GM23248 (cell line): ENCODE results near the gene R3HDML. TPM values are rescaled to one million over a fixed set of nuclear protein-coding genes. Genes with fewer than 3 reads are reported as not detected.
"Not testable (repeated sequence)": the region's sequence is repeated elsewhere in the genome, so short reads cannot be mapped to it uniquely, and the experiment has no call there.

Source experiments
- DNase-seq: peaks from one replicate; pipeline ENCODE4 v3.0.0-alpha.2; 2015
- H2AFZ ChIP-seq: fragments of 200-600 bp; sonication (generic); 2 replicates; pipeline ENCODE4 v1.6.1; 2016; ENCODE audit warnings: antibody characterized with exemption
- H3F3A ChIP-seq: fragments of 200-600 bp; sonication (generic); 2 replicates; pipeline ENCODE4 v1.6.1; 2016; ENCODE audit warnings: mild to moderate bottlenecking, antibody characterized with exemption, mixed run types; ENCODE audit not compliant: insufficient read depth
- H3K27ac ChIP-seq: fragments of 200-600 bp; sonication (generic); 2 replicates; pipeline ENCODE4 v1.5.1; 2016; ENCODE audit warnings: mild to moderate bottlenecking
- H3K27me3 ChIP-seq: fragments of 200-600 bp; sonication (generic); replicated peaks from 2 replicates; pipeline ENCODE4 v1.6.1; 2016; ENCODE audit warnings: mild to moderate bottlenecking; ENCODE audit not compliant: insufficient read depth
- H3K36me3 ChIP-seq: fragments of 200-600 bp; sonication (generic); 2 replicates; pipeline ENCODE4 v1.6.1; 2016; ENCODE audit warnings: low read depth, mild to moderate bottlenecking
- H3K4me1 ChIP-seq: fragments of 200-600 bp; sonication (generic); 2 replicates; pipeline ENCODE4 v1.6.1; 2016; ENCODE audit warnings: mild to moderate bottlenecking; ENCODE audit not compliant: insufficient read depth
- H3K4me2 ChIP-seq: fragments of 200-600 bp; sonication (generic); one replicate; pipeline ENCODE4 v1.6.1; 2016; ENCODE audit warnings: mild to moderate bottlenecking; ENCODE audit not compliant: unreplicated experiment
- H3K4me3 ChIP-seq: fragments of 200-600 bp; sonication (generic); 2 replicates; pipeline ENCODE4 v1.5.1; 2016; ENCODE audit warnings: mild to moderate bottlenecking
- H3K79me2 ChIP-seq: fragments of 200-600 bp; sonication (generic); 2 replicates; pipeline ENCODE4 v1.6.1; 2016; ENCODE audit warnings: mild to moderate bottlenecking; ENCODE audit not compliant: insufficient read depth
- H3K9ac ChIP-seq: fragments of 200-600 bp; sonication (generic); 2 replicates; pipeline ENCODE4 v1.6.1; 2016; ENCODE audit warnings: mild to moderate bottlenecking
- H3K9me2 ChIP-seq: fragments of 200-600 bp; sonication (generic); 2 replicates; pipeline ENCODE4 v1.6.1; 2016; ENCODE audit warnings: mixed run types, mild to moderate bottlenecking, moderate library complexity; ENCODE audit not compliant: insufficient read depth
- H3K9me3 ChIP-seq: fragments of 200-600 bp; sonication (generic); one replicate; pipeline ENCODE4 v1.6.1; 2017; ENCODE audit warnings: low read depth
- H4K20me1 ChIP-seq: fragments of 200-600 bp; sonication (generic); 2 replicates; pipeline ENCODE4 v1.6.0; 2016; ENCODE audit not compliant: insufficient read depth
- EZH2 ChIP-seq: fragments of 200-600 bp; sonication (generic); IDR thresholded peaks from 2 replicates; pipeline ENCODE4 v1.6.1; 2018; ENCODE audit warnings: antibody characterized with exemption, mild to moderate bottlenecking; ENCODE audit not compliant: insufficient read depth, poor library complexity, severe bottlenecking
- EZH2phosphoT487 ChIP-seq: fragments of 200-600 bp; sonication (generic); IDR thresholded peaks from 2 replicates; pipeline ENCODE4 v1.6.1; 2018; ENCODE audit warnings: antibody characterized with exemption, moderate library complexity, mild to moderate bottlenecking, low read depth; ENCODE audit not compliant: insufficient read depth
- WGBS, 2 experiments: methylation state at CpG; one replicate each; pipeline ENCODE4 v1.1.6; 2015 to 2017; ENCODE audit warnings: low lambda C conversion rate in 2 of 2, low coverage in 1 of 2; ENCODE audit errors: missing lambda C conversion rate in 2 of 2; 5-methylcytosine and 5-hydroxymethylcytosine counted together
- in situ Hi-C: fragments of 300-500 bp; cut with MboI; formaldehyde crosslinking; loops from 2 replicates; pipeline ENCODE4 v1.15.0; 2020
- polyA plus RNA-seq: library from polyadenylated mRNA; unstranded; fragments of >200 nt; fragmentation: Nextera tagmentation; extraction: Ambion mirVana; gene quantifications from 2 replicates; pipeline ENCODE4 v1.2.1, GENCODE V29; 2016
- total RNA-seq: library from RNA; depleted of rRNA; stranded (reverse); fragments of >200 nt; shearing (Covaris generic); gene quantifications from 2 replicates; pipeline ENCODE4 v1.2.3, GENCODE V29; 2014

The R3HDML gene
- total and polyA plus RNA-seq, 2 experiments from 2014 or later, result not detected

DNA sequence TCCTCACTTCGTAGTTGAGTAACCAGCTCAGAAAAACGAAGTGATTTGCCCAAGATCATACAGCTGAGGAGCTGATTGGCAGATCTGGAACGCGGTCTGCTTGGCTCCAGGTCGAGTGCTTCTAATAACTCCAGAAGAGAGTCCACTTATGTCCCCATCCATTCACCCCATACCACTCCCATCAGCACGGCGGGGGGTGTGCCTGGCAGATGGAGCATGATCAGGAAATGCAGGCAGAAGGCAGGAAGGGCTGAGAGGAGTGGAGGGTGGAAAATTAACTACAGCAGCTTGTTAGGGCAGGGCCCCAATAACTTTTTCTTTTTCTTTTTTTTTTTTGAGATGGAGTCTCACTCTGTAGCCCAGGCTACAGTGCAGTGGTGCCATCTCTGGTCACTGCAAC, 40.8 kb upstream of the R3HDML start:
- no peak for TF ChIP-seq EZH2
- TF ChIP-seq EZH2phosphoT487, result no peak
- in situ Hi-C loops, result no loop called here
- no peak for DNase-seq

DNA sequence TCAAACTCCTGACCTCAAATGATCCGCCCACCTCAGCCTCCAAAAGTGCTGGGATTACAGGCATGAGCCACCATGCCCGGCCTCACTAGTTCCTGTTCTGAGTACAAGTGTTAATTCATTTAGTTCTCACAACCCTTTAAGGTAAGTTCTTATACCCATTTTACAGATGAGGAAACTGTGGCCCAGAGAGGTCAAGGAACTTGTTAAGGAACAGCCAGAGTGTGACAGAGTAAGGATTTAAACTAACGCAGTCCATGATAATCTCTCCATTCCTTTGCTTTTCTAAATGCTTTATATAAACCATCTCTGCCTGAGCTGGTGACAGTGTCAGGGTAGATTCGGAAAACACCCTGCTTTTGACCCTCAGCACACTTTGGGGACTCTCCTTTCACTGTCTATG, 39.1 kb upstream of the R3HDML start:
- no peaks in the 10 kb centered on the region for H3K27me3 ChIP-seq
- no peaks in the 10 kb centered on the region for H3K9me2 ChIP-seq
- no peak overlapping the region for H3K4me2 ChIP-seq
- H3K4me3 ChIP-seq, result no peak overlapping the region
- no peaks in the 10 kb centered on the region for H4K20me1 ChIP-seq
- no peaks in the 10 kb centered on the region for H3F3A ChIP-seq
- H3K9me3 ChIP-seq, result no peaks in the 10 kb centered on the region
- H3K9ac ChIP-seq, result no peak overlapping the region
- no peak for DNase-seq
- H3K4me1 ChIP-seq, result no peaks in the 10 kb centered on the region
- H3K36me3 ChIP-seq, result no peaks in the 10 kb centered on the region
- TF ChIP-seq EZH2, result no peak
- no peak for TF ChIP-seq EZH2phosphoT487
- H2AFZ ChIP-seq, result no peak overlapping the region
- in situ Hi-C loops, result no loop called here
- WGBS, 2 experiments, result 85 to 88% methylated on average over 4 of the region's 4 CpGs
- no peaks in the 10 kb centered on the region for H3K79me2 ChIP-seq
- H3K27ac ChIP-seq, result no peak overlapping the region

More for the DNA sequence above, 40.8 kb upstream of the R3HDML start:
- Histone ChIP-seq H3K79me2 (no peaks in the 10 kb centered on the region), H2AFZ (no peak overlapping the region), H3K4me2 (no peak overlapping the region), H4K20me1 (no peaks in the 10 kb centered on the region), H3K4me1 (no peaks in the 10 kb centered on the region), H3K9ac (no peak overlapping the region), H3K27me3 (no peaks in the 10 kb centered on the region), H3K36me3 (no peaks in the 10 kb centered on the region), H3K27ac (no peak overlapping the region), H3F3A (no peaks in the 10 kb centered on the region), H3K9me2 (no peaks in the 10 kb centered on the region), H3K4me3 (no peak overlapping the region), H3K9me3 (no peaks in the 10 kb centered on the region)
- 73 to 75% methylated on average over 7 of the region's 7 CpGs for WGBS, 2 experiments

DNA sequence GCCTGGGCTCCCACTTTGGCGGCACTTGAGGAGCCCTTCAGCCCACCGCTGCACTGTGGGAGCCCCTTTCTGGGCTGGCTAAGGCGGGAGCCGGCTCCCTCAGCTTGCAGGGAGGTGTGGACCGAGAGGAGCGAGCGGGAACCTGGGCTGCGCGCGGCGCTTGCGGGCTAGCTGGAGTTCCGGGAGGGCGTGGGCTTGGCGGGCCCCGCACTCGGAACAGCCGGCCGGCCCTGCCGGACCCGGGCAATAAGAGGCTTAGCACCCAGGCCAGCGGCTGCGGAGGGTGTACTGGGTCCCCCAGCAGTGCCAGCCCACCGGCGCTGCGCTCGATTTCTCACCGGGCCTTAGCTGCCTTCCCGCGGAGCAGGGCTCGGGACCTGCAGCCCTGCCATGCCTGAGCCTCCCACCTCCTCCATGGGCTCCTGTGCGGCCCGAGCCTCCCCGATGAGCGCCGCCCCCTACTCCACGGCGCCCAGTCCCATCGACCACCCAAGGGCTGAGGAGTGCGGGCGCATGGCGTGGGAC, 37.8 kb upstream of the R3HDML start:
- DNase-seq, H3K36me3 ChIP-seq, H3K9me2 ChIP-seq, H3K4me2 ChIP-seq, H3K79me2 ChIP-seq, H3K9ac ChIP-seq, in situ Hi-C loops, H4K20me1 ChIP-seq, H3K4me1 ChIP-seq, H2AFZ ChIP-seq, H3F3A ChIP-seq, H3K9me3 ChIP-seq, H3K27ac ChIP-seq, H3K4me3 ChIP-seq, H3K27me3 ChIP-seq: not testable (repeated sequence)
- WGBS, 2 experiments, result 94 to 97% methylated on average over 19 to 32 of the region's 42 CpGs

DNA sequence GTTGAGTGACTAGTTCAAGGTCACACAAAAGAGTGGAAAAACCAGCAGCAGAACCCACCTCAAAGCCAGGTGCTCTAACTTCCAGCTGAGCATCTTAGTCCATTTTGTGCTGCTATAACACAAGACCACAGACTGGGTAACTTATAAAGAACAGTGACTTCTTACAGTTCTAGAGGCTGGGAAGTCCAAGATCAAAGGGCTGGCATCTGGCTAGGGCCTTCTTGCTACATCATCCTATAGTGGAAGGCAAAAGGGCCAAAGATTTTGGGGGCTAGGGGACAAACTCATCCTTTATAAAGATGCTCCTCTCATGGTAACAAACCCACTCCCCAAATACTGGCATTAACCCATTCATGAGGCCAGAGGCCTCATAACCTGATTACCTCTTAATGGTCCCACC, 35.6 kb upstream of the R3HDML start:
- Histone ChIP-seq H3K4me2 (no peak overlapping the region), H3K4me3 (no peak overlapping the region), H3K9ac (no peak overlapping the region), H3F3A (no peaks in the 10 kb centered on the region), H3K9me3 (no peaks in the 10 kb centered on the region), H3K27me3 (no peaks in the 10 kb centered on the region), H3K79me2 (no peaks in the 10 kb centered on the region), H4K20me1 (no peaks in the 10 kb centered on the region), H3K9me2 (no peaks in the 10 kb centered on the region), H3K27ac (no peak overlapping the region), H3K36me3 (no peaks in the 10 kb centered on the region), H2AFZ (no peak overlapping the region), H3K4me1 (no peaks in the 10 kb centered on the region)
- DNase-seq, result no peak
- no peak for TF ChIP-seq EZH2phosphoT487
- no peak for TF ChIP-seq EZH2
- in situ Hi-C loops, result no loop called here

DNA sequence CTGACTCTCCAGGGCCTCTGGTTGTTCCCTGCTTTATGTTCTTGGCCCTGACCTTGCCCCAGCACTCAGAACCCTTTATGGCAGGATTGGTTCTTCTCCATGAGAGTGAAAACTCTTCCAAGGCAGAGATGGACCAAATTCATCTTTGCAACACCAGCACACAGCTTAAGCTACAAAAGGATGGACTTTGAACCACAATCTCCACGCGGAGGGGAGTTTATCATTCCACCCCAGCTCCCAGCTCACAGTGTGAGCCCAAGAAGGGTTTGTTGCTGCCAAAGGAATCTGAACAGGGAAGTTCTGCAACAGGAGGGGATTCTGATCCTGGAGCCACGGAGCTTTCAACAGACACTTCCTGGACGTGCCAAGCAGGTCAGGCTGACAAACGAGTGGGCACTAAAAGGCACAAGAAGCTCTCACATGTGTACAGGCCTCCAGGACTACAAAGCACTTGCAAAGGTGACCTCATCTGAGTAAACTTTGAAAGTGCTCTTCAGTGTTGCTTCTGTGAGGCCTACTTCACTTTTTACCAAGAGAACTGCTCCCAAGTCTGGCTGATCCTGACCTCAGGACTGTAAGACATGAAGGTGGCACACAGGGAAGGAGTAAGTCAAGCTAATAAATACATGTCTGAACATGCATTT, 34.7 kb upstream of the R3HDML start:
- no peaks in the 10 kb centered on the region for H4K20me1 ChIP-seq
- DNase-seq, result no peak
- no peaks in the 10 kb centered on the region for H3K79me2 ChIP-seq
- H3K4me2 ChIP-seq, result no peak overlapping the region
- H3F3A ChIP-seq, result no peaks in the 10 kb centered on the region
- TF ChIP-seq EZH2, result no peak
- no peak for TF ChIP-seq EZH2phosphoT487
- H3K9ac ChIP-seq, result no peak overlapping the region
- no peak overlapping the region for H2AFZ ChIP-seq
- 70 to 80% methylated on average over 5 of the region's 5 CpGs for WGBS, 2 experiments
- H3K36me3 ChIP-seq, result no peaks in the 10 kb centered on the region
- H3K27me3 ChIP-seq, result no peaks in the 10 kb centered on the region
- no peak overlapping the region for H3K27ac ChIP-seq
- no peak overlapping the region for H3K4me3 ChIP-seq
- no peaks in the 10 kb centered on the region for H3K9me2 ChIP-seq
- no peaks in the 10 kb centered on the region for H3K9me3 ChIP-seq
- in situ Hi-C loops, result no loop called here
- H3K4me1 ChIP-seq, result no peaks in the 10 kb centered on the region
